GM23338 (cell line): ENCODE data around the gene CAPS. TPM values are rescaled to one million over a fixed set of nuclear protein-coding genes. Genes with fewer than 3 reads are reported as not detected.

ENCODE experiments used
- ATAC-seq: fragments of 200-7000 bp; cut with Tn5 transposase; 3 replicates; pipeline ENCODE4 v1.9.1; 2020
- DNase-seq: peaks from one replicate; pipeline ENCODE4 v3.0.0-alpha.2; 2015; ENCODE audit warnings: low spot score
- H2AFZ ChIP-seq: fragments of 200-600 bp; sonication (generic); 2 replicates; pipeline ENCODE4 v1.8.0; 2016; ENCODE audit warnings: antibody characterized with exemption, mild to moderate bottlenecking, moderate library complexity
- H3F3A ChIP-seq: fragments of 200-600 bp; sonication (generic); replicated peaks from 2 replicates; pipeline ENCODE4 v1.8.0; 2017; ENCODE audit warnings: antibody characterized with exemption, mixed run types, low read depth
- H3K27ac ChIP-seq: fragments of 200-600 bp; sonication (generic); 2 replicates; pipeline ENCODE4 v1.6.1; 2016; ENCODE audit warnings: low read depth
- H3K27me3 ChIP-seq: fragments of 200-600 bp; sonication (generic); 2 replicates; pipeline ENCODE4 v1.8.0; 2016; ENCODE audit warnings: mild to moderate bottlenecking, mixed run types, moderate library complexity; ENCODE audit not compliant: insufficient read depth
- H3K36me3 ChIP-seq: fragments of 200-600 bp; sonication (generic); 2 replicates; pipeline ENCODE4 v1.8.0; 2016; ENCODE audit warnings: mild to moderate bottlenecking; ENCODE audit not compliant: insufficient read depth
- H3K4me1 ChIP-seq: fragments of 200-600 bp; sonication (generic); 2 replicates; pipeline ENCODE4 v1.8.0; 2016; ENCODE audit warnings: mild to moderate bottlenecking, moderate library complexity; ENCODE audit not compliant: insufficient read depth
- H3K4me2 ChIP-seq: fragments of 200-600 bp; sonication (generic); 2 replicates; pipeline ENCODE4 v1.7.1; 2017; ENCODE audit warnings: mixed run types
- H3K4me3 ChIP-seq: fragments of 200-600 bp; sonication (generic); 2 replicates; pipeline ENCODE4 v1.6.1; 2016; ENCODE audit warnings: mixed run types
- H3K79me2 ChIP-seq: fragments of 200-600 bp; sonication (generic); replicated peaks from 2 replicates; pipeline ENCODE4 v1.8.0; 2017; ENCODE audit warnings: mild to moderate bottlenecking; ENCODE audit not compliant: insufficient read depth
- H3K9me2 ChIP-seq: fragments of 200-600 bp; sonication (generic); 2 replicates; pipeline ENCODE4 v1.8.0; 2017; ENCODE audit not compliant: insufficient read depth
- H4K20me1 ChIP-seq: fragments of 200-600 bp; sonication (generic); replicated peaks from 2 replicates; pipeline ENCODE4 v1.8.0; 2017; ENCODE audit warnings: mild to moderate bottlenecking; ENCODE audit not compliant: insufficient read depth
- H3K27ac Mint-ChIP-seq: 2 replicates; pipeline ENCODE4 v1.8.0; 2020; ENCODE audit warnings: inconsistent platforms, mild to moderate bottlenecking, moderate library complexity, mixed read lengths
- H3K27me3 Mint-ChIP-seq: 3 replicates; pipeline ENCODE4 v1.8.0; 2022; ENCODE audit warnings: low read depth, mild to moderate bottlenecking, moderate library complexity, mixed read lengths, inconsistent platforms; ENCODE audit not compliant: insufficient read depth, poor library complexity
- H3K36me3 Mint-ChIP-seq: 3 replicates; pipeline ENCODE4 v1.8.0; 2021; ENCODE audit warnings: low read depth, mild to moderate bottlenecking, inconsistent platforms, moderate library complexity, mixed read lengths
- H3K4me1 Mint-ChIP-seq: 3 replicates; pipeline ENCODE4 v1.8.0; 2020; ENCODE audit warnings: mild to moderate bottlenecking, inconsistent platforms, mixed read lengths
- H3K4me3 Mint-ChIP-seq: 3 replicates; pipeline ENCODE4 v1.8.0; 2021; ENCODE audit warnings: moderate library complexity, mild to moderate bottlenecking, inconsistent platforms, mixed read lengths
- H3K9me3 Mint-ChIP-seq: 3 replicates; pipeline ENCODE4 v1.8.0; 2020; ENCODE audit warnings: moderate library complexity, mild to moderate bottlenecking, inconsistent platforms, mixed read lengths
- CREB1 ChIP-seq: fragments of 250-450 bp; sonication (Bioruptor Pico); IDR thresholded peaks from 2 replicates; pipeline ENCODE4 v1.5.0; 2020; ENCODE audit warnings: low read depth, mild to moderate bottlenecking, moderate library complexity
- EZH2 ChIP-seq: fragments of 200-600 bp; sonication (generic); IDR thresholded peaks from one replicate; pipeline ENCODE4 v1.8.0; 2017; ENCODE audit warnings: antibody characterized with exemption, mild to moderate bottlenecking, low read depth; ENCODE audit not compliant: unreplicated experiment
- EZH2phosphoT487 ChIP-seq: fragments of 200-600 bp; sonication (generic); IDR thresholded peaks from one replicate; pipeline ENCODE4 v1.8.1; 2018; ENCODE audit warnings: antibody characterized with exemption; ENCODE audit not compliant: unreplicated experiment
- JUNB ChIP-seq: IDR thresholded peaks from one replicate; pipeline ENCODE4 v1.6.1; 2016; ENCODE audit warnings: antibody characterized with exemption; ENCODE audit not compliant: unreplicated experiment
- NANOG ChIP-seq: IDR thresholded peaks from 2 replicates; pipeline ENCODE4 v1.6.1; 2016; ENCODE audit warnings: antibody characterized with exemption, borderline replicate concordance
- POLR2AphosphoS5 ChIP-seq: IDR thresholded peaks from 2 replicates; pipeline ENCODE4 v1.6.1; 2016; ENCODE audit warnings: antibody characterized with exemption, low read depth
- STAT1 ChIP-seq: IDR thresholded peaks from one replicate; pipeline ENCODE4 v1.6.1; 2016; ENCODE audit warnings: antibody characterized with exemption; ENCODE audit not compliant: unreplicated experiment
- ZNF114 ChIP-seq: fragments of 250-450 bp; sonication (Bioruptor Pico); IDR thresholded peaks from 2 replicates; pipeline ENCODE4 v1.5.0; 2020; ENCODE audit warnings: mild to moderate bottlenecking, moderate library complexity
- ZNF331 ChIP-seq: fragments of 250-450 bp; sonication (Bioruptor Pico); IDR thresholded peaks from 2 replicates; pipeline ENCODE4 v1.5.0; 2020; ENCODE audit warnings: low read depth, mild to moderate bottlenecking, moderate library complexity
- polyA plus RNA-seq: library from polyadenylated mRNA; unstranded; fragments of >200 nt; fragmentation: Nextera tagmentation; extraction: Ambion mirVana; gene quantifications from 2 replicates; pipeline ENCODE4 v1.2.1, GENCODE V29; 2016
- total RNA-seq: library from RNA; depleted of rRNA; stranded (reverse); fragments of >200 nt; shearing (Covaris generic); gene quantifications from 2 replicates; pipeline ENCODE4 v1.2.3, GENCODE V29; 2014
- TF ChIP-seq, protein P1 (sequence below), 2 experiments: fragments of 200-600 bp in 1 of 2; sonication (generic) in 1 of 2; conservative IDR thresholded peaks; 2 replicates each; pipeline versions ENCODE4 v1.5.1 to v1.6.1; 2016 to 2017; ENCODE audit warnings: antibody characterized with exemption in 2 of 2, low read depth in 2 of 2, mild to moderate bottlenecking in 2 of 2, moderate library complexity in 1 of 2
- TF ChIP-seq, protein P2 (sequence below): IDR thresholded peaks from one replicate; pipeline ENCODE4 v1.6.1; 2018; ENCODE audit warnings: antibody characterized with exemption; ENCODE audit not compliant: unreplicated experiment
- TF ChIP-seq, protein P3 (sequence below): IDR thresholded peaks from 2 replicates; pipeline ENCODE4 v1.6.1; 2016; ENCODE audit warnings: antibody characterized with exemption

Gene CAPS
- total and polyA plus RNA-seq, 2 experiments from 2014 or later = 1.5 to 3.2 TPM

DNA sequence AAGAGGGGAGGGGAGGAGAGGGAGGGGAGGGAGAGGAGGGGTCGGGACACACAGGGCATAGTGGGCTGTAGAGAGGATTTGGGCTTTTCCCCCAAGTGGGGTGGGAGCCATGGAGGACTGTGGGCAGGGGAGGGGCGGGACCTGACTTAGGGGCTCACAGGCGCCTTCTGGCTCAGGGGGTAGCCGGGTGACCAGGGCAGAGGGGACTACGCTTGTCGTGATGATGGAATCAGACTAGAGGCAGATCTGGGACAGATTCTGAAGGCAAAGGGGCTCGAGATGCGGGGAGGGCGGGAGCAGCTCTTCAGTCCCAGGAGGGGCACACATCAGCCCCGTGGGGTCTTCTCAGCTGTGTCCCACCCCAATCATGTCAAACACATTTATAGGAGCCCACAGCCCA, 24.0 kb upstream of the CAPS start:
- Histone ChIP-seq H3K9me2 (no peaks in the 10 kb centered on the region), H2AFZ (no peak overlapping the region), H3F3A (no peaks in the 10 kb centered on the region), H3K27me3 (no peaks in the 10 kb centered on the region), H3K4me3 (no peak overlapping the region), H3K36me3 (no peaks in the 10 kb centered on the region), H4K20me1 (no peaks in the 10 kb centered on the region; the same call in 1 of the 2 replicates), H3K27ac (no peak overlapping the region), H3K79me2 (no peaks in the 10 kb centered on the region), H3K4me1 (peaks cover 4% of the 10 kb centered on the region; the same call in 1 of the 2 replicates), H3K4me2 (no peak overlapping the region)
- H3K4me1 Mint-ChIP-seq = no peaks in the 10 kb centered on the region; the same call in 1 of the 3 replicates
- H3K36me3 Mint-ChIP-seq = no peaks in the 10 kb centered on the region
- TF ChIP-seq, protein P1, sequence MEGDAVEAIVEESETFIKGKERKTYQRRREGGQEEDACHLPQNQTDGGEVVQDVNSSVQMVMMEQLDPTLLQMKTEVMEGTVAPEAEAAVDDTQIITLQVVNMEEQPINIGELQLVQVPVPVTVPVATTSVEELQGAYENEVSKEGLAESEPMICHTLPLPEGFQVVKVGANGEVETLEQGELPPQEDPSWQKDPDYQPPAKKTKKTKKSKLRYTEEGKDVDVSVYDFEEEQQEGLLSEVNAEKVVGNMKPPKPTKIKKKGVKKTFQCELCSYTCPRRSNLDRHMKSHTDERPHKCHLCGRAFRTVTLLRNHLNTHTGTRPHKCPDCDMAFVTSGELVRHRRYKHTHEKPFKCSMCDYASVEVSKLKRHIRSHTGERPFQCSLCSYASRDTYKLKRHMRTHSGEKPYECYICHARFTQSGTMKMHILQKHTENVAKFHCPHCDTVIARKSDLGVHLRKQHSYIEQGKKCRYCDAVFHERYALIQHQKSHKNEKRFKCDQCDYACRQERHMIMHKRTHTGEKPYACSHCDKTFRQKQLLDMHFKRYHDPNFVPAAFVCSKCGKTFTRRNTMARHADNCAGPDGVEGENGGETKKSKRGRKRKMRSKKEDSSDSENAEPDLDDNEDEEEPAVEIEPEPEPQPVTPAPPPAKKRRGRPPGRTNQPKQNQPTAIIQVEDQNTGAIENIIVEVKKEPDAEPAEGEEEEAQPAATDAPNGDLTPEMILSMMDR (conservative IDR thresholded peaks at IDR 0.05; ENCODE audit: low read depth in 2 of 2) = no peak
- TF ChIP-seq ZNF331 (CRISPR knock-in tag) = no peak
- no peak for TF ChIP-seq CREB1
- no peak for TF ChIP-seq EZH2
- TF ChIP-seq, protein P2, sequence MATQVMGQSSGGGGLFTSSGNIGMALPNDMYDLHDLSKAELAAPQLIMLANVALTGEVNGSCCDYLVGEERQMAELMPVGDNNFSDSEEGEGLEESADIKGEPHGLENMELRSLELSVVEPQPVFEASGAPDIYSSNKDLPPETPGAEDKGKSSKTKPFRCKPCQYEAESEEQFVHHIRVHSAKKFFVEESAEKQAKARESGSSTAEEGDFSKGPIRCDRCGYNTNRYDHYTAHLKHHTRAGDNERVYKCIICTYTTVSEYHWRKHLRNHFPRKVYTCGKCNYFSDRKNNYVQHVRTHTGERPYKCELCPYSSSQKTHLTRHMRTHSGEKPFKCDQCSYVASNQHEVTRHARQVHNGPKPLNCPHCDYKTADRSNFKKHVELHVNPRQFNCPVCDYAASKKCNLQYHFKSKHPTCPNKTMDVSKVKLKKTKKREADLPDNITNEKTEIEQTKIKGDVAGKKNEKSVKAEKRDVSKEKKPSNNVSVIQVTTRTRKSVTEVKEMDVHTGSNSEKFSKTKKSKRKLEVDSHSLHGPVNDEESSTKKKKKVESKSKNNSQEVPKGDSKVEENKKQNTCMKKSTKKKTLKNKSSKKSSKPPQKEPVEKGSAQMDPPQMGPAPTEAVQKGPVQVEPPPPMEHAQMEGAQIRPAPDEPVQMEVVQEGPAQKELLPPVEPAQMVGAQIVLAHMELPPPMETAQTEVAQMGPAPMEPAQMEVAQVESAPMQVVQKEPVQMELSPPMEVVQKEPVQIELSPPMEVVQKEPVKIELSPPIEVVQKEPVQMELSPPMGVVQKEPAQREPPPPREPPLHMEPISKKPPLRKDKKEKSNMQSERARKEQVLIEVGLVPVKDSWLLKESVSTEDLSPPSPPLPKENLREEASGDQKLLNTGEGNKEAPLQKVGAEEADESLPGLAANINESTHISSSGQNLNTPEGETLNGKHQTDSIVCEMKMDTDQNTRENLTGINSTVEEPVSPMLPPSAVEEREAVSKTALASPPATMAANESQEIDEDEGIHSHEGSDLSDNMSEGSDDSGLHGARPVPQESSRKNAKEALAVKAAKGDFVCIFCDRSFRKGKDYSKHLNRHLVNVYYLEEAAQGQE = no peak
- TF ChIP-seq EZH2phosphoT487 = no peak
- TF ChIP-seq ZNF114 = no peak
- TF ChIP-seq JUNB = no peak
- H3K9me3 Mint-ChIP-seq = no peaks in the 10 kb centered on the region
- no peak overlapping the region for H3K4me3 Mint-ChIP-seq
- no peak for DNase-seq
- H3K27me3 Mint-ChIP-seq = peaks cover 10% of the 10 kb centered on the region
- ATAC-seq = no peak
- no peak overlapping the region for H3K27ac Mint-ChIP-seq

DNA sequence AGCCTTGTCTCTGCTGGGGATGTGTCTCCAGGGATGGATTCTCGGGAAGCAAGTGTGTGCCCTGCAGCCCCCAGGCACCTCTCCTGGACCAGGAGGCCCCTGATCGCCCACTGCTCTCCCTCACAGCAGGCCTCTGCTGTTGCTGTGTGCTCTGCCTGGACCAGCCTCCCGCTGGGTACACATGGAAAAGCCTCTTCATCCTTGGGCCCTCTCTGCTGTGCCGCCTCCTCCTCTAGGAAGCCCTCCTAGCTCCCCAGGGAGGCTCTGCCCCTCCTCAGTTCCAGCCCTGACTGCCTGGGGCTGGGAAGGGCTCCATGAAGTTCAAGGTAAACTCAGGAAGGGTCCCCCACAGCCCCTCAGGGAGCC, 22.5 kb upstream of the CAPS start:
- no peaks in the 10 kb centered on the region; the same call in 1 of the 2 replicates for H4K20me1 ChIP-seq
- ATAC-seq = peak; percentile 22
- no peaks in the 10 kb centered on the region for H3K27me3 ChIP-seq
- no peak overlapping the region for H3K27ac ChIP-seq
- H3K36me3 ChIP-seq = no peaks in the 10 kb centered on the region
- DNase-seq = no peak
- peaks cover 8% of the 10 kb centered on the region for H3K27me3 Mint-ChIP-seq
- H3K36me3 Mint-ChIP-seq = peaks cover 4% of the 10 kb centered on the region; the same call in 2 of the 3 replicates
- no peak overlapping the region for H3K4me3 Mint-ChIP-seq
- no peaks in the 10 kb centered on the region; the same call in 1 of the 3 replicates for H3K4me1 Mint-ChIP-seq
- H3F3A ChIP-seq = no peaks in the 10 kb centered on the region
- no peak overlapping the region for H3K27ac Mint-ChIP-seq
- H3K9me2 ChIP-seq = no peaks in the 10 kb centered on the region
- H3K4me2 ChIP-seq = 0 out of 2 replicates have a peak overlapping the region, but pooled peaks have one; percentile 51
- peaks cover 4% of the 10 kb centered on the region; the same call in 1 of the 2 replicates for H3K4me1 ChIP-seq
- H3K9me3 Mint-ChIP-seq = no peaks in the 10 kb centered on the region
- H3K4me3 ChIP-seq = no peak overlapping the region; the same call in 1 of the 2 replicates
- no peaks in the 10 kb centered on the region for H3K79me2 ChIP-seq
- no peak overlapping the region for H2AFZ ChIP-seq
- TF ChIP-seq, protein P2 = no peak
- TF ChIP-seq ZNF114 (no peak), STAT1 (no peak), ZNF331 (CRISPR knock-in tag) (no peak), NANOG (no peak), EZH2phosphoT487 (no peak), POLR2AphosphoS5 (no peak), CREB1 (no peak)
- TF ChIP-seq, protein P3, sequence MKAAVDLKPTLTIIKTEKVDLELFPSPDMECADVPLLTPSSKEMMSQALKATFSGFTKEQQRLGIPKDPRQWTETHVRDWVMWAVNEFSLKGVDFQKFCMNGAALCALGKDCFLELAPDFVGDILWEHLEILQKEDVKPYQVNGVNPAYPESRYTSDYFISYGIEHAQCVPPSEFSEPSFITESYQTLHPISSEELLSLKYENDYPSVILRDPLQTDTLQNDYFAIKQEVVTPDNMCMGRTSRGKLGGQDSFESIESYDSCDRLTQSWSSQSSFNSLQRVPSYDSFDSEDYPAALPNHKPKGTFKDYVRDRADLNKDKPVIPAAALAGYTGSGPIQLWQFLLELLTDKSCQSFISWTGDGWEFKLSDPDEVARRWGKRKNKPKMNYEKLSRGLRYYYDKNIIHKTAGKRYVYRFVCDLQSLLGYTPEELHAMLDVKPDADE = no peak
- TF ChIP-seq, protein P1 (conservative IDR thresholded peaks at IDR 0.05; ENCODE audit: low read depth in 2 of 2) = no peak
